Natural killer cell treated with Interleukin-12 subunit alpha and Interleukin-12 subunit beta and Interleukin-15 and Interleukin-18, amount 100 ng/mL, for 72 hours (primary cell): ENCODE measurements around the gene GPR61. TPM values are rescaled to one million over a fixed set of nuclear protein-coding genes. Genes with fewer than 3 reads are reported as not detected.
A peak's percentile ranks its signal among the peaks of the same experiment; 100 is the strongest.

Experiments used
- ATAC-seq, 2 donors: fragments of 150-1000 bp; cut with Tn5 transposase in 1 of 2; sonication (Bioruptor Pico), chemical (Tn5 transposase) in 1 of 2; 2 replicates each; pipeline ENCODE4 v1.10.0; 2021
- DNase-seq: peaks from one replicate; pipeline ENCODE4 v3.0.0; 2022; ENCODE audit warnings: low spot score
- H3K27ac Mint-ChIP-seq, 2 donors: 1 replicate in 1 of 2; 2 replicates in 1 of 2; pipeline ENCODE4 v1.8.0; 2022; ENCODE audit warnings: mixed read lengths in 2 of 2, mild to moderate bottlenecking in 1 of 2, moderate library complexity in 1 of 2
- H3K27me3 Mint-ChIP-seq, 2 donors: 1 replicate in 1 of 2; 2 replicates in 1 of 2; pipeline ENCODE4 v1.8.0; 2022; ENCODE audit warnings: mixed read lengths in 2 of 2
- H3K36me3 Mint-ChIP-seq: one replicate; pipeline ENCODE4 v1.8.0; 2022; ENCODE audit warnings: mixed read lengths
- H3K4me1 Mint-ChIP-seq, 2 donors: 1 replicate in 1 of 2; 2 replicates in 1 of 2; pipeline ENCODE4 v1.8.0; 2022; ENCODE audit warnings: low read depth in 2 of 2, mixed read lengths in 2 of 2, mild to moderate bottlenecking in 1 of 2
- H3K4me3 Mint-ChIP-seq: one replicate; pipeline ENCODE4 v1.8.0; 2022; ENCODE audit warnings: mixed read lengths
- H3K9me3 Mint-ChIP-seq: 2 replicates; pipeline ENCODE4 v1.8.0; 2022; ENCODE audit warnings: mixed read lengths
- total RNA-seq, 2 donors: library from RNA; stranded (reverse); gene quantifications; one replicate each; pipeline ENCODE4 v1.2.3, GENCODE V29; 2022

Gene GPR61
- total RNA-seq, 2 donors from 2014 or later = not detected

DNA sequence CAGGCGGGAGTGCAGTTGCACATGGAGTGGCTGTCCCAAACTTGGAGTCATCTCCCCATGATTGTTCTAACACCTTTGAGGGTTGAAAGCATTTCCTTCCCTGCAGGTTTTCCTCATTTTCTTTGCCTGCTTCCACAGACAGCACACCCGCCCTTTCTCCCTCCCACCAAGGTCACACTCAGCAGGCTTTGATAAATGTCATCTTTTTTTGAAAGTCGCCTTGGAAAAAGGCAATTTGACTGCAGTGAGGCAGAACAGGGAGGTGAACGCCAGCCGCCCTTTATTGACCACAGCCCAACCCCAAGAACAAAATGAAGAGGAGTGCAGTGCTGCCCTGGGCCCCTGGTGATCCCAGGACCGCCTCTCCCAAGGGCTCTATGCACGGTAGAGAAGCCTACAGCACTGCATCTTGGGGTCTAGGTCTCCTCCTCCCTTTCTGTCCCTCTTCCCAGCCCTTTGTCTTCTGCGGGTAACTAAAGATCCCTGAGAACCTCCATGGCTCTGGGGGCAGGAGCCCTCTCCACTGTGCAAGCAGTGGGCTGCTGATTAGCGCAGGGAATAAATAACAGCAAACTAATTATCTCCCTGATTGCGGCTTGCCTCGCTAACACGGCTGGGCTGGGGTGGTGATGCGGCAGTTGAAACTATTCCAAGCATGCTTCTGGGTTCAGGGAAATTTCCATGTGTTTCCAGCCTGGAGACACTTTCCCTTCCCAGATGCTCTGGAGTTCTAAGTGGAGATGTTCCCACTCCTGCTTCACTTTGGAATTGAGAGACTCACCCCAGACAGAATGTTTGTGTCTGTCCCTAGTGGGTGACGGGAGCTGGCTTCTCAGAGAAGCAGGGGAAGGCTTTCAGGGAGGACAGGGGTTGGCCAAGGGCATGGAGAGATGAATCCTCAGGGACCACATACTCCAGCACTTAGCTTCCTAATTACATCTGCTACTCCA lies 18.4 kb upstream of the GPR61 start:
- no peaks in the 10 kb centered on the region for H3K4me1 Mint-ChIP-seq
- no peak overlapping the region for H3K27ac Mint-ChIP-seq
- H3K9me3 Mint-ChIP-seq = no peaks in the 10 kb centered on the region
- no peak for ATAC-seq
- H3K36me3 Mint-ChIP-seq = no peaks in the 10 kb centered on the region
- peaks cover 0 to 5% of the 10 kb centered on the region in 2 donors for H3K27me3 Mint-ChIP-seq
- DNase-seq = no peak
- H3K4me3 Mint-ChIP-seq = no peak overlapping the region

DNA sequence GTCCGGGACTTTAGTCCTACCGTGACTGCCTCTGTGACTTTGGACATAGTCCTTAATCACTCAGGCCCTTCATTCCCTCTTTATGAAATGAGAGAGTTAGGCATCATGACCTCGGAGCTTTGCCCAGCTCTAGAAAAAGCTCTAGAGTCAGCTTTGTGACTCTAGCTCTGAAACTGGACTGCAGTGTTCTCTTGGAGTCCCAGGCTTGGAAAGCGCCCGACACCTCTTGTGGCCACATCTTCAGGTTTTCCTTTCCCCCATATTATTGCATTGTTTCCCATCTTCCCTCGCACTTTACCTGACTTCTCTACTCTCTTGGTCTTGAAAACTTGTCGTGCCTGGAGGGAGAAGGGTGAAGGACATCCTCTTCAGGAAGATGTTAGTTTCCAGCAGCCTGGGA lies 17.6 kb upstream of the GPR61 start:
- Mint-ChIP-seq H3K4me3 (no peak overlapping the region), H3K9me3 (no peaks in the 10 kb centered on the region), H3K4me1 (no peaks in the 10 kb centered on the region), H3K36me3 (no peaks in the 10 kb centered on the region), H3K27ac (no peak overlapping the region), H3K27me3 (peaks cover 0 to 5% of the 10 kb centered on the region in 2 donors)
- ATAC-seq (no peak), DNase-seq (no peak)

DNA sequence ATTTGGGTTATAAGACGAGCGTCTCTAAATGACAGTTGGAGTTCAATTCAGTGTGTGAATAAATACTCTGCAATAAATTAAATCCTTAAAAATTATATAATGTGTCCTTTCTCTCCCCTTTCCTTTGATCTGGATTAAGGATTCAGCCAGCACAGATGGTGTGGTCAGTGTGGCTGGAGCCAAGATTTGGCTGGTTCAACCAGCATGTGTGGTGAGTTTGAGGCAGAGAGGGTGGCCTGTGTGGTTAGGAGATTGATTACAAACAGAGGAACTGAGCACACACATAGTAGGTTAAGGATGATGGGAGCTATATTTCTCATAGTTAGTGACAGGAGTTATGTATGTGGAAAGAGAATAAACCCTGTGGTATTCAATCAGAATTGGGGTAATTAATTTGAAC lies 16.0 kb upstream of the GPR61 start:
- ATAC-seq (no peak), DNase-seq (no peak)
- Mint-ChIP-seq H3K27ac (no peak overlapping the region), H3K27me3 (peaks cover 0 to 5% of the 10 kb centered on the region in 2 donors), H3K4me1 (no peaks in the 10 kb centered on the region), H3K36me3 (no peaks in the 10 kb centered on the region), H3K4me3 (no peak overlapping the region), H3K9me3 (no peaks in the 10 kb centered on the region)

GRCh38 chr1:109527098-109527811 lies 12.4 kb upstream of the GPR61 start:
- DNase-seq = no peak
- Mint-ChIP-seq H3K27me3 (peaks cover 0 to 3% of the 10 kb centered on the region in 2 donors), H3K9me3 (no peaks in the 10 kb centered on the region), H3K36me3 (no peaks in the 10 kb centered on the region), H3K27ac (no peak overlapping the region), H3K4me1 (no peaks in the 10 kb centered on the region), H3K4me3 (no peak overlapping the region)
- ATAC-seq = no peak

- no peak overlapping the region for H3K4me3 Mint-ChIP-seq
- no peak for ATAC-seq
- no peaks in the 10 kb centered on the region for H3K27me3 Mint-ChIP-seq
- no peaks in the 10 kb centered on the region for H3K9me3 Mint-ChIP-seq
- H3K27ac Mint-ChIP-seq = no peak overlapping the region
- H3K36me3 Mint-ChIP-seq = no peaks in the 10 kb centered on the region
- no peak for DNase-seq
- peaks cover 5 to 6% of the 10 kb centered on the region in 2 donors for H3K4me1 Mint-ChIP-seq
These were observed 11.6 kb upstream of the GPR61 start for GRCh38 chr1:109527846-109528695.

GRCh38 chr1:109528712-109529111 lies 11.0 kb upstream of the GPR61 start:
- Mint-ChIP-seq H3K9me3 (no peaks in the 10 kb centered on the region), H3K27ac (no peak overlapping the region), H3K4me1 (peaks cover 5 to 6% of the 10 kb centered on the region in 2 donors), H3K27me3 (no peaks in the 10 kb centered on the region), H3K36me3 (no peaks in the 10 kb centered on the region), H3K4me3 (no peak overlapping the region)
- DNase-seq = no peak
- ATAC-seq = no peak

DNA sequence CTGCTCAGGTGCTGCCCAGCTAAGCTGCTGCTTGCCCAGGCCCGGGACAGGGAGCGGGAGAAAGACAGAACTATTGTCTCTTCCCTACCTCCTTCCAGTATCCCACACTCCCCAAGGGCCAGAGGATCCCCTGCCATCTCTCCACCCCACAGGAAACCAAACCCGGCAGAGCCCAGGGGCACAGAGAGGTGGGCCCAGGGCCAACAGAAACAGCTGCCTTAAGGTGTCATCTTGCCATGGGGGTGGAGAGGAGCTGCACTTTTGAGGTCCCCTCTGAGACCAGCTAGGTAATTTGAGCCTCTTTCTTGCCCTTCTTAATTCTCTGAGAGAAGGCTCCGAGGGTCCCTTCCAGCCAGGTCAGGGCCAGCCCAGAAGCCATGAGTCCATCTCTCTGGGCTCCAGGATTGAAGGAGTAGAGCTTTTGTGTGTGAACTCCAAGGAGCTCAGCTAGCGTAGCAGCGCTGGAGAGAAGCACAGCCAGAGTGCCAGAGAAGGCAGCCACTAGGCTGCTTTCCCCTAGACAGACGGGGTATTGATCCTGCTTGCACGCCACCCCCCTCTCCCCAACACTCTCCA lies 9.7 kb upstream of the GPR61 start:
- H3K27ac Mint-ChIP-seq = no peak overlapping the region
- no peak for ATAC-seq
- no peaks in the 10 kb centered on the region for H3K9me3 Mint-ChIP-seq
- no peaks in the 10 kb centered on the region for H3K27me3 Mint-ChIP-seq
- no peak overlapping the region for H3K4me3 Mint-ChIP-seq
- no peak for DNase-seq
- peaks cover 5 to 6% of the 10 kb centered on the region in 2 donors for H3K4me1 Mint-ChIP-seq
- H3K36me3 Mint-ChIP-seq = no peaks in the 10 kb centered on the region

DNA sequence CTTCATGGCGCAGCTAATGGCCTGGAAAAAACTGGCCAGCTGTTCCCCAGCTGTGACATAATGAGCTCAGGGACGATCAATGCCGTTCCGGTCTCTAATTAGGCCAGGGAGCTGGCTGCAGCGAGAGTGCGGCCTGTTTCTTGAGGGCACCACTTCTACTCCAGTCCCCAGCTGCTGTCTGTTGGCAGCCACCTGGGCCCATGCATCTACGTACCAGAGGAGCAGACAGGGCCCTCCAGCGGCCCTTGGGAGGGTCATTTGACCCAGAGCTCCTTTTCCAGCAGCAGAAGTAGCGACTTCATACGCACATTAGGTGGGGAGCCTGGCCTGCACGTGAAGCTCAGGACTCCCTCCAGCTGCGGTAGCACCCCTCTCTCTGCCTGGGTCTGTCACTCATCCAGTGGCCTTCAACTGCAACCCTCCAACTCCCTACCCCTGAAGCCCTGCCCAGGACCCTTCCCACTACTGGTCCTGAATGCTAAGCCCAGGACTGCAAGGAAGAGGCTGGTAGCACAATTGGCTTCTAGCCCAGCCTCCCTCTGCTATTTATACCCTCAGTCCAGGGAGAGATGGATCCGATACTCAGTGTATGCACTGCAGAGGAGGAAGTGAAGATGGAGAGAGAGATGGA lies 9.1 kb upstream of the GPR61 start:
- Mint-ChIP-seq H3K27me3 (no peaks in the 10 kb centered on the region), H3K9me3 (no peaks in the 10 kb centered on the region), H3K27ac (peak overlapping the region in 1 of 2 donors; percentile 7), H3K4me1 (peaks cover 5 to 6% of the 10 kb centered on the region in 2 donors), H3K36me3 (no peaks in the 10 kb centered on the region), H3K4me3 (no peak overlapping the region)
- ATAC-seq (no peak), DNase-seq (no peak)

DNA sequence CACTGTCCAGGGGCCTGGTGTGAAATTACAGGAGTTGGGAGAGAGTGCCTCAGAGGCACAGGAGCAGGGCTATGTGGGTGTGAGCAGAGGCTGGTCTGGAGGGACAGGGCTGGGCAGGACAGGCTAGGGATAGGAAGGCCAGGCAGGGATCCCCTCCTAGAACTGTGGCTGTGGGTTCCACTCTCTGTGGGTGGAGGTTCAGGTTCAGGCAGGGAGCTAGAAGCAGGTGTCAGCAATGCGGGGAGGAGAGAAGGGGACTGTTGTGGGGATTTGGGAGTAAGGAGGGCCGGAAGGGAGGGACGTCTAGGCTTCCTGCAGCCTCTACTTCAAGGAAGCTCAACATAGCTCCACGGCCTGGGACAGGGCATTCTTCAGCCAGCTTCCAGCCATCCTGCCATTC lies 8.3 kb upstream of the GPR61 start:
- DNase-seq = no peak
- Mint-ChIP-seq H3K27ac (peak overlapping the region in 1 of 2 donors; percentile 7), H3K27me3 (no peaks in the 10 kb centered on the region), H3K9me3 (no peaks in the 10 kb centered on the region), H3K36me3 (no peaks in the 10 kb centered on the region), H3K4me3 (no peak overlapping the region), H3K4me1 (peaks cover 5 to 6% of the 10 kb centered on the region in 2 donors)
- ATAC-seq = no peak

GRCh38 chr1:109531826-109532364 lies 7.8 kb upstream of the GPR61 start:
- peak overlapping the region; percentile 86 to 91 for H3K27ac Mint-ChIP-seq
- H3K4me3 Mint-ChIP-seq = no peak overlapping the region
- no peaks in the 10 kb centered on the region for H3K36me3 Mint-ChIP-seq
- no peaks in the 10 kb centered on the region for H3K27me3 Mint-ChIP-seq
- no peaks in the 10 kb centered on the region for H3K9me3 Mint-ChIP-seq
- DNase-seq (no peak), ATAC-seq (no peak)
- H3K4me1 Mint-ChIP-seq = peaks cover 5 to 6% of the 10 kb centered on the region in 2 donors

DNA sequence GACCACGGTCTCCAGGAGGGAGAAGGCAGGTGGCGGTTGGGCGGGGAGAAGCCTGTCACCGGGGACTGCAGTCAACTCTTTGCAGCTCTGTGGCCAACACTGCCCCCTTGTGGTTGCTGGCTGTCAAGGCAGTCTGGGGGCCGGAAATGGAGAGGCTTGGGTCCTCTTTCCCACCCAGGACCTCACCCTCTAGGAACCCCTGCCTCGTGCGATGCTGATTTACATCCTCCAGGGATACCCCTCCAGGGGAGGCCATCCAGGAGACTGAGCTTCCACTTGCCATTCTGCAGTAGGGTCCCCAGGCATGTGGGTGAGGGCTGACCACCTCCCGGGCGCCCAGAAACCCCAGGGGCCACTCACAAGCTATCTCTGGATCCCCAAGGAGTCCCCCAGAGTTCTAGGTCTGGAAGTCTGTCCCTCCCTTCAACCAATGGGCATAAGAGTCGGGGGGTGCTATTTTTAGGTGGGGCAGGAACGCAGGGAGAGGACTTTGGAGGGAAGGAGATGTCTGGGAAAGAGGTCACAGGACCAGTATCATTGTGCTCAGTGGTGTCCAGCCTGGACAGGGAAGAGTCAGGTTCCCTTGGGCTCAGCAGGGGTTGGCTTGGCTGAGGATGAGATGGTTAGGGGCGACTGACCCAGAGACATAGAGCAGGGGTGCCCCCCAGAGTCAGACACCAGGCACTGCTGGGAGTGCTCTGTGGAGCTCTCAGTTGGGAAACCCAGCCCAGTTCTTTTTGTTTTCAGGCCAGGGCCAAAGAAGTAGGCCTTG lies 7.1 kb upstream of the GPR61 start:
- Mint-ChIP-seq H3K9me3 (no peaks in the 10 kb centered on the region), H3K27ac (peak overlapping the region; percentile 86 to 91), H3K36me3 (no peaks in the 10 kb centered on the region), H3K4me1 (peaks cover 5 to 6% of the 10 kb centered on the region in 2 donors), H3K27me3 (no peaks in the 10 kb centered on the region), H3K4me3 (peak overlapping the region; percentile 78)
- peak; percentile 88 for DNase-seq
- peak; percentile 90 for ATAC-seq

DNA sequence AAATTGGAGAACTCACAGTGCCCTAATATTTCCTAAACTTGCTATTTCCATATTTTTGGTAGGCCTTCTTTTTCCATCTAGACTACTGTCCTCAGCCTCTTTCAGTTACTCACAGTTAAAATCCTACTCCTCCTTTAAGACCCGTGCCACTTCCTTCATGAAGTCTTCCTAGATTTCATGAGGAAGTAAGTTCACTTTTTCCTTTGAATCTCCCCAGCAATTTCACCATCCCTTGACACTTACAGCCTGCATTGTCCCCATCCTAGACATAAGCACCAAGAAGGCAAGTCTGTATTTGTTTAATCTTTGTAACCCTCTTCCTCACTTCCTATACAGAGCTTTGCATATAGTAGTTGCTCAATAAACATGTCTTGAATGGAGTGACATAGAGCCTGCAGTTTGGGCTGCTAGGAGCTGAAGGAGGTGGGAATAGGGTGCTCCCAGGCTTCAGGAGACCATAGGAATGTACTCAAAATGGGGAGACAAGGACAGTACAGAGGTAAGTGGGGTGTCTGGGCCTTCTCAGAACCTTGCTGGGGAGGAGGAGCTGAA lies 5.3 kb upstream of the GPR61 start:
- H3K27me3 Mint-ChIP-seq = no peaks in the 10 kb centered on the region
- peaks cover 5 to 6% of the 10 kb centered on the region in 2 donors for H3K4me1 Mint-ChIP-seq
- no peak overlapping the region for H3K4me3 Mint-ChIP-seq
- ATAC-seq = no peak
- DNase-seq = no peak
- no peaks in the 10 kb centered on the region for H3K36me3 Mint-ChIP-seq
- no peaks in the 10 kb centered on the region for H3K9me3 Mint-ChIP-seq
- H3K27ac Mint-ChIP-seq = no peak overlapping the region
